Loucy (cell line): ENCODE measurements around the gene ABCA9.

Source experiments
- H2AFZ ChIP-seq: fragments of 200-600 bp; sonication (generic); 2 replicates; pipeline ENCODE4 v1.6.0; 2016; ENCODE audit warnings: antibody characterized with exemption, mild to moderate bottlenecking, low read length, moderate library complexity
- H3F3A ChIP-seq: fragments of 200-600 bp; 2 replicates; pipeline ENCODE4 v1.6.0; 2016; ENCODE audit warnings: antibody characterized with exemption, low read depth, mild to moderate bottlenecking
- H3K27me3 ChIP-seq: fragments of 200-600 bp; sonication (generic); 2 replicates; pipeline ENCODE4 v1.6.1; 2014; ENCODE audit warnings: low read length, mild to moderate bottlenecking; ENCODE audit not compliant: insufficient read depth, poor library complexity, severe bottlenecking
- H3K36me3 ChIP-seq: fragments of 200-600 bp; sonication (generic); 2 replicates; pipeline ENCODE4 v1.6.1; 2016; ENCODE audit warnings: low read length; ENCODE audit not compliant: insufficient read depth
- H3K4me1 ChIP-seq: fragments of 200-600 bp; sonication (generic); 2 replicates; pipeline ENCODE4 v1.5.1; 2014; ENCODE audit warnings: low read length, mild to moderate bottlenecking; ENCODE audit not compliant: insufficient read depth, poor library complexity, severe bottlenecking
- H3K4me2 ChIP-seq: fragments of 200-600 bp; sonication (generic); 2 replicates; pipeline ENCODE4 v1.6.0; 2014; ENCODE audit warnings: antibody characterized with exemption, low read length, low read depth, mild to moderate bottlenecking; ENCODE audit not compliant: poor library complexity, severe bottlenecking
- H3K4me3 ChIP-seq: fragments of 200-600 bp; sonication (generic); 2 replicates; pipeline ENCODE4 v1.5.1; 2014; ENCODE audit warnings: low read length, mild to moderate bottlenecking, mixed read lengths; ENCODE audit not compliant: poor library complexity, severe bottlenecking
- H3K79me2 ChIP-seq: fragments of 200-600 bp; sonication (generic); 2 replicates; pipeline ENCODE4 v1.6.1; 2014; ENCODE audit warnings: low read length; ENCODE audit not compliant: insufficient read depth
- H3K9ac ChIP-seq: fragments of 200-600 bp; sonication (generic); 2 replicates; pipeline ENCODE4 v1.6.0; 2014; ENCODE audit warnings: mild to moderate bottlenecking, low read depth, low read length, moderate library complexity; ENCODE audit not compliant: poor library complexity, severe bottlenecking
- H3K9me2 ChIP-seq: fragments of 200-600 bp; sonication (generic); replicated peaks from 2 replicates; pipeline ENCODE4 v1.6.1; 2016; ENCODE audit warnings: low read depth, low read length, mixed read lengths
- H3K9me3 ChIP-seq: fragments of 200-600 bp; sonication (generic); 2 replicates; pipeline ENCODE4 v1.6.1; 2014; ENCODE audit warnings: mild to moderate bottlenecking, antibody characterized with exemption, low read length, low read depth; ENCODE audit not compliant: insufficient read depth
- H4K20me1 ChIP-seq: fragments of 200-600 bp; sonication (generic); 2 replicates; pipeline ENCODE4 v1.6.0; 2014; ENCODE audit warnings: antibody characterized with exemption, low read length, mild to moderate bottlenecking; ENCODE audit not compliant: insufficient read depth, poor library complexity, severe bottlenecking
- EZH2phosphoT487 ChIP-seq: fragments of 200-600 bp; IDR thresholded peaks from 2 replicates; pipeline ENCODE4 v1.6.1; 2018; ENCODE audit warnings: antibody characterized with exemption, mild to moderate bottlenecking, moderate library complexity, borderline replicate concordance
- TF ChIP-seq, protein P1 (sequence below): fragments of 200-600 bp; sonication (generic); conservative IDR thresholded peaks from 2 replicates; pipeline ENCODE4 v1.5.1; 2014; ENCODE audit warnings: mild to moderate bottlenecking, antibody characterized with exemption, low read length

Gene ABCA9, protein sequence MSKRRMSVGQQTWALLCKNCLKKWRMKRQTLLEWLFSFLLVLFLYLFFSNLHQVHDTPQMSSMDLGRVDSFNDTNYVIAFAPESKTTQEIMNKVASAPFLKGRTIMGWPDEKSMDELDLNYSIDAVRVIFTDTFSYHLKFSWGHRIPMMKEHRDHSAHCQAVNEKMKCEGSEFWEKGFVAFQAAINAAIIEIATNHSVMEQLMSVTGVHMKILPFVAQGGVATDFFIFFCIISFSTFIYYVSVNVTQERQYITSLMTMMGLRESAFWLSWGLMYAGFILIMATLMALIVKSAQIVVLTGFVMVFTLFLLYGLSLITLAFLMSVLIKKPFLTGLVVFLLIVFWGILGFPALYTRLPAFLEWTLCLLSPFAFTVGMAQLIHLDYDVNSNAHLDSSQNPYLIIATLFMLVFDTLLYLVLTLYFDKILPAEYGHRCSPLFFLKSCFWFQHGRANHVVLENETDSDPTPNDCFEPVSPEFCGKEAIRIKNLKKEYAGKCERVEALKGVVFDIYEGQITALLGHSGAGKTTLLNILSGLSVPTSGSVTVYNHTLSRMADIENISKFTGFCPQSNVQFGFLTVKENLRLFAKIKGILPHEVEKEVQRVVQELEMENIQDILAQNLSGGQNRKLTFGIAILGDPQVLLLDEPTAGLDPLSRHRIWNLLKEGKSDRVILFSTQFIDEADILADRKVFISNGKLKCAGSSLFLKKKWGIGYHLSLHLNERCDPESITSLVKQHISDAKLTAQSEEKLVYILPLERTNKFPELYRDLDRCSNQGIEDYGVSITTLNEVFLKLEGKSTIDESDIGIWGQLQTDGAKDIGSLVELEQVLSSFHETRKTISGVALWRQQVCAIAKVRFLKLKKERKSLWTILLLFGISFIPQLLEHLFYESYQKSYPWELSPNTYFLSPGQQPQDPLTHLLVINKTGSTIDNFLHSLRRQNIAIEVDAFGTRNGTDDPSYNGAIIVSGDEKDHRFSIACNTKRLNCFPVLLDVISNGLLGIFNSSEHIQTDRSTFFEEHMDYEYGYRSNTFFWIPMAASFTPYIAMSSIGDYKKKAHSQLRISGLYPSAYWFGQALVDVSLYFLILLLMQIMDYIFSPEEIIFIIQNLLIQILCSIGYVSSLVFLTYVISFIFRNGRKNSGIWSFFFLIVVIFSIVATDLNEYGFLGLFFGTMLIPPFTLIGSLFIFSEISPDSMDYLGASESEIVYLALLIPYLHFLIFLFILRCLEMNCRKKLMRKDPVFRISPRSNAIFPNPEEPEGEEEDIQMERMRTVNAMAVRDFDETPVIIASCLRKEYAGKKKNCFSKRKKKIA (N-terminal part only)

DNA sequence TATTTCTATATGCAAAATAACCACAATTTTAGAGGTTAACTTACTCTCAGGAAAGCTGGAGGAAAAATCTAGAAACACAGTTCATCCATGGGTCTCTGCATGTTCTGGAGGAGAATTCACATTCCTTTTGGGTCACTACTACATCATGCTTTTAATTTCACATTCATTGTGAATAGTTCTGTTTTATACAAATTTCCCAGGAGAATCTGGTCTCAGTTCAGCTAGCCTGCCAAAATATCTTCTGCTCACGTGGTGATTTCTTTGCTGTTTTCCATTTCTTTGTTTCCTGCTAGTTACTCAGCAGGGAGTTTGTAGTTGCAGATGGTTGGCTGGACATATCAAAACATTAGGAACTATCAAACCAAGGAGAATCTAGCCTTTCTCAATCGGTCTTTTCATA, at the start of gene ABCA9:
TSS of gene ABCA9 (minus strand) at position 106 of the 400 bp plus-strand sequence. CDS start 9,801 bp downstream, outside the sequence.
- H3K4me1 ChIP-seq, result no peaks in the 10 kb centered on the region
- no peaks in the 10 kb centered on the region for H3F3A ChIP-seq
- H2AFZ ChIP-seq, result no peak within 1 kb of the TSS
- no peak within 1 kb of the TSS for H3K4me2 ChIP-seq
- no peaks in the 10 kb centered on the region for H4K20me1 ChIP-seq
- H3K27me3 ChIP-seq, result no peaks in the 10 kb centered on the region
- H3K4me3 ChIP-seq, result no peak within 1 kb of the TSS
- TF ChIP-seq EZH2phosphoT487, result no peak
- TF ChIP-seq, protein P1, sequence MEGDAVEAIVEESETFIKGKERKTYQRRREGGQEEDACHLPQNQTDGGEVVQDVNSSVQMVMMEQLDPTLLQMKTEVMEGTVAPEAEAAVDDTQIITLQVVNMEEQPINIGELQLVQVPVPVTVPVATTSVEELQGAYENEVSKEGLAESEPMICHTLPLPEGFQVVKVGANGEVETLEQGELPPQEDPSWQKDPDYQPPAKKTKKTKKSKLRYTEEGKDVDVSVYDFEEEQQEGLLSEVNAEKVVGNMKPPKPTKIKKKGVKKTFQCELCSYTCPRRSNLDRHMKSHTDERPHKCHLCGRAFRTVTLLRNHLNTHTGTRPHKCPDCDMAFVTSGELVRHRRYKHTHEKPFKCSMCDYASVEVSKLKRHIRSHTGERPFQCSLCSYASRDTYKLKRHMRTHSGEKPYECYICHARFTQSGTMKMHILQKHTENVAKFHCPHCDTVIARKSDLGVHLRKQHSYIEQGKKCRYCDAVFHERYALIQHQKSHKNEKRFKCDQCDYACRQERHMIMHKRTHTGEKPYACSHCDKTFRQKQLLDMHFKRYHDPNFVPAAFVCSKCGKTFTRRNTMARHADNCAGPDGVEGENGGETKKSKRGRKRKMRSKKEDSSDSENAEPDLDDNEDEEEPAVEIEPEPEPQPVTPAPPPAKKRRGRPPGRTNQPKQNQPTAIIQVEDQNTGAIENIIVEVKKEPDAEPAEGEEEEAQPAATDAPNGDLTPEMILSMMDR, result no peak
- no peaks in the 10 kb centered on the region for H3K79me2 ChIP-seq
- no peaks in the 10 kb centered on the region for H3K36me3 ChIP-seq
- H3K9ac ChIP-seq, result no peak within 1 kb of the TSS
- no peaks in the 10 kb centered on the region for H3K9me3 ChIP-seq
- no peaks in the 10 kb centered on the region for H3K9me2 ChIP-seq

DNA sequence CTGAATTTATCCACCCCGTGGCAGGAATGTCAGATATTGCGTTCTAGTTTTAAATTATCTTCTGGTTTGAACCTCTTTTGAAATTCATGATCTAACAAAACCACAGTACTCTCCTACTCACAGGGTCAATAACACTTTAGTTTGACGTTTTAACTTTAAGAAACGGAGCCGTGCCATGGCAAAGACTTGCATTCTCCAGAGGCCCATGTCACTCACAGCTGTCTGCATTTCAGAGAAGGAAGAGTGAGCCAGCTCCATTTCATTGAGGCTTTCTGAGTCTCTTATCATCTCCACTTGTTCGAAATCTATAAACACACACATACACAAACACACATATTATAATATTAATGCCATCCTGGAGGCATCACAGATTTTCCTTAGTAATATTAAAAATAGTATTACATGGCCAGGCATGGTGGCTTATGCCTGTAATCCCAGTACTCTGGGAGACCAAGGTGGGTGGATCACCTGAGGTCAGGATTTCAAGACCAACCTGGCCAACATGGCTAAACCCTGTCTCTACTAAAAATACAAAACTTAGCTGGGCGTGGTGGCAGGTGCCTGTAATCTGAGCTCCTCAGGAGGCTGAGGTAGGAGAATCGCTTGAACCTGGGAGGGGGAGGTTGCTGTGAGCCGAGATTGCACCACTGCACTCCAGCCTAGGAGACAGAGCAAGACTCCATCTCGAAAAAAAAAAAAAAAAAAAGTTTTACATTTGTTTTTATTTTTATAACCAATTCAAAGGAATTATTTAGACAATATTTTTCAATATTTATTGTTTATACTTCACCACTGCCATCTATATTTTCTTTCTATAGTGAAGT, 45.4 kb upstream of the ABCA9 start:
- H3K4me3 ChIP-seq, result no peak overlapping the region
- no peaks in the 10 kb centered on the region for H3K9me3 ChIP-seq
- H2AFZ ChIP-seq, result no peak overlapping the region
- H3K9me2 ChIP-seq, result no peaks in the 10 kb centered on the region
- TF ChIP-seq, protein P1, result no peak
- no peak for TF ChIP-seq EZH2phosphoT487
- no peaks in the 10 kb centered on the region for H3K36me3 ChIP-seq
- H3F3A ChIP-seq, result no peaks in the 10 kb centered on the region
- no peaks in the 10 kb centered on the region for H3K4me1 ChIP-seq
- H3K4me2 ChIP-seq, result no peak overlapping the region
- H4K20me1 ChIP-seq, result no peaks in the 10 kb centered on the region
- no peaks in the 10 kb centered on the region for H3K79me2 ChIP-seq
- no peak overlapping the region for H3K9ac ChIP-seq
- H3K27me3 ChIP-seq, result no peaks in the 10 kb centered on the region
